Activated effector memory CD4-positive, alpha-beta T cell treated with anti-CD3 and anti-CD28 coated beads, Interleukin-2, amount 50 U/mL, for 16 hours (primary cell): ENCODE results near the gene NECAP2.

Experiments
- DNase-seq: peaks from one replicate; pipeline ENCODE4 v3.0.0-alpha.2; 2020

The NECAP2 gene

GRCh38 chr1:16440470-16441281 is at the start of gene NECAP2:
Gene NECAP2, plus strand, starts transcription at chr1:16440724. Its CDS starts 38 bp downstream, at chr1:16440762.
- DNase-seq: peak; percentile 98

GRCh38 chr1:16391411-16391810 is 49.1 kb upstream of the NECAP2 start:
- DNase-seq: no peak

- DNase-seq: no peak
These were observed 47.6 kb upstream of the NECAP2 start for GRCh38 chr1:16392740-16393569.

GRCh38 chr1:16393570-16394521 is 46.7 kb upstream of the NECAP2 start:
- DNase-seq: no peak

GRCh38 chr1:16394977-16395376 is 45.5 kb upstream of the NECAP2 start:
- no peak for DNase-seq

- no peak for DNase-seq
These were observed 43.9 kb upstream of the NECAP2 start for GRCh38 chr1:16396591-16396990.

GRCh38 chr1:16397120-16397519 is 43.4 kb upstream of the NECAP2 start:
- no peak for DNase-seq

- DNase-seq: no peak
These were observed 42.1 kb upstream of the NECAP2 start for GRCh38 chr1:16398371-16398953.

- DNase-seq: no peak
These were observed 37.8 kb upstream of the NECAP2 start for GRCh38 chr1:16402742-16403141.

- DNase-seq: no peak
These were observed 35.1 kb upstream of the NECAP2 start for GRCh38 chr1:16405441-16405840.

GRCh38 chr1:16406868-16407267 is 33.7 kb upstream of the NECAP2 start:
- no peak for DNase-seq

- DNase-seq: no peak
These were observed 30.9 kb upstream of the NECAP2 start for GRCh38 chr1:16409536-16410152.

GRCh38 chr1:16410803-16411202 is 29.7 kb upstream of the NECAP2 start:
- no peak for DNase-seq

- no peak for DNase-seq
These were observed 27.3 kb upstream of the NECAP2 start for GRCh38 chr1:16413191-16413590.

GRCh38 chr1:16418823-16419425 is 21.6 kb upstream of the NECAP2 start:
- DNase-seq: no peak

GRCh38 chr1:16420424-16421118 is 20.0 kb upstream of the NECAP2 start:
- DNase-seq: peak; percentile 85

GRCh38 chr1:16421201-16421600 is 19.3 kb upstream of the NECAP2 start:
- DNase-seq: no peak

GRCh38 chr1:16422041-16422440 is 18.5 kb upstream of the NECAP2 start:
- DNase-seq: no peak

GRCh38 chr1:16425125-16426025 is 15.1 kb upstream of the NECAP2 start:
- no peak for DNase-seq

GRCh38 chr1:16430606-16431005 is 9.9 kb upstream of the NECAP2 start:
- no peak for DNase-seq
